Mononuclear cell (primary cell): ENCODE data around the gene ATIC. TPM values are rescaled to one million over a fixed set of nuclear protein-coding genes. Genes with fewer than 3 reads are reported as not detected.

Source experiments
- H3K27me3 ChIP-seq: 2 replicates; pipeline ENCODE4 v1.6.0; 2011; ENCODE audit warnings: low read length, control low read depth; ENCODE audit not compliant: insufficient read depth
- H3K4me1 ChIP-seq: 2 replicates; pipeline ENCODE4 v1.5.1; 2011; ENCODE audit warnings: mild to moderate bottlenecking, low read length, control low read depth; ENCODE audit not compliant: insufficient read depth
- H3K4me3 ChIP-seq: 2 replicates; pipeline ENCODE4 v1.5.1; 2011; ENCODE audit warnings: mild to moderate bottlenecking, low read length, moderate library complexity
- H3K9me3 ChIP-seq: 2 replicates; pipeline ENCODE4 v1.5.1; 2011; ENCODE audit warnings: low read depth, mild to moderate bottlenecking, control low read depth, low read length
- total RNA-seq: library from RNA; depleted of rRNA; stranded (reverse); fragments of >200 nt; gene quantifications from one replicate; pipeline ENCODE4 v1.2.3, GENCODE V29; 2012

Gene ATIC
- total RNA-seq, 1 donor = 12.0 TPM

DNA sequence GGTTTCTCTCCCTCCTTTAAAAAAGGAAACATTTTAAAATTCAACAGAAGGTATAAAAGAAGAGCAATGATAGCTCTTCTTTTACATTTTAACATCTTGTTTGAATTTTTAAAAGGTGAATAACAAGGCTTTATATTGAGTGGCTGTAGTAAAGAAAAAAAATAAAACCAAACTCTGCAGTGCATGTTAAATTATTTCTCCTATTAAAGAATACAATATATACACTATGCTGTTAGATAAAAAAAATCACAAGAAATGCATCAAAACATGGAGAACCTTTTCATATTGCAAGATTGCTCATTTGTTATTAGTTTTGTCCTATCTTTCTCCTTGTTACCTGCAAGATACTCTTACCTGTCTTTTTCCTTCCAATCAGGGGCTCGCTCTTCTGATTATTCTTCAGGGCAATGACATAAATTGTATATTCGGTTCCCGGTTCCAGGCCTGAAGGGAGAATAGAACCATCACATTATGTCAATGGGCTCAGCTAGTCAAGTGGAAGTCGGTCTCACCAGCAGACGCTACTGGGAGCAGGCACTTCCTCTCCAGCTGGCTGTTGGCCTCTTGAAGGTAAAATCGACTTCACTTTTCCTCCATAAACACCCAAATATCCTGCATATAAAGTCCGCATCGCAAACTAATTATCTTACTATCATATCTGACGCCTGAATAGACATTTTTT lies 61.2 kb downstream of the ATIC start:
- Histone ChIP-seq H3K4me1 (no peaks in the 10 kb centered on the region), H3K27me3 (no peaks in the 10 kb centered on the region), H3K4me3 (no peak overlapping the region), H3K9me3 (no peaks in the 10 kb centered on the region)

DNA sequence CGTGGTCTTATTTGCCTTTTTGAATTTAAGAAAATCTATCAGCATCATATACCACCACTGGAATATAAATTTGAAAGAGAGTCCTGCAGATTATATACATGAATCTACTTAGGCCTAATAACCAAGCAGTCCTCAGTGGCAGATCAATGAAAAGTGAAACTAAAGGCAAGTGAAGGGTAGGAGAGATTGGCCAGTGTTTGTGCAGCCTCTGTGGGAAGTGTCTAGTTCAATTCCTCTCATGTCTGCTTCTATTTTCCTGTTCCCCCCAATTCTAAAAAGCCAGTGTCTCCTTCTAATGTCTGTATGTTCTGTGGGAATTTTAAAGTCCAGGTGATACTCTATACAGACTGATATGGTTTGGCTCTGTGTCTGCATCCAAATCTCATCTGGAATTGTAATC lies 62.1 kb downstream of the ATIC start:
- H3K9me3 ChIP-seq = no peaks in the 10 kb centered on the region
- no peak overlapping the region for H3K4me3 ChIP-seq
- H3K4me1 ChIP-seq = no peaks in the 10 kb centered on the region
- no peaks in the 10 kb centered on the region for H3K27me3 ChIP-seq

- H3K27me3 ChIP-seq = no peaks in the 10 kb centered on the region
- H3K9me3 ChIP-seq = no peaks in the 10 kb centered on the region
- no peak overlapping the region for H3K4me3 ChIP-seq
- H3K4me1 ChIP-seq = no peaks in the 10 kb centered on the region
Observed at GRCh38 chr2:215374642-215375466, 63.0 kb downstream of the ATIC start.

GRCh38 chr2:215375467-215375830 lies 63.6 kb downstream of the ATIC start:
- H3K9me3 ChIP-seq = no peaks in the 10 kb centered on the region
- H3K4me3 ChIP-seq = no peak overlapping the region
- no peaks in the 10 kb centered on the region for H3K27me3 ChIP-seq
- H3K4me1 ChIP-seq = no peaks in the 10 kb centered on the region

DNA sequence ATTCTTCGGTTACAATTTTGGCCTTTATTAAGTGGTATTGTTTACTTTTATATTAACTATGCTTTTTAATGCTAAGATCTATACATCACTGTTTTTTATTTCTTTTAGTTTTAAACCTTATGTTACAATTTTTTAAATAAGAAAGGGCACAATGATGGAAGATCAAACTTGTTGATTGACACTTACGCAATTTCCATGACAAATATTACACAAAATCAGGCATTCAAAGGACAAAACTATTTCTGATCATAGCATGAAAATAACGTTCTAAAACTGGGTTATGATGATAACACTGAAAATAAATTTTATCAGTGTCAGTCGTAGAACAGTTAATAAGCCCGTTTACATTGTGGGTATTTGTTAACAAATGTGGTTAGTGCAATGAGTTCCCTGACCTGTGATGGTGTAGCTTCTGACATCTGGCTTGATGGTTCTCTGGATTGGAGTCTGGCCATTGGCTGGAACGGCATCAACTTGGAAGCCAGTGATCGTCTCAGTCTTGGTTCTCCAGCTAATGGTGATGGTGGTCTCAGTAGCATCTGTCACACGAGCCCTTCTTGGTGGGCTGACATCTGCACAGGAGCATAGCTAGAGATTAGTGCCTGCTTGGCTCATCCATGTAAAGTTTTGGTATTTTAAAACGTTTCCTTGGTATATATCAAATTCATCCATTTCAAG lies 64.4 kb downstream of the ATIC start:
- Histone ChIP-seq H3K4me1 (no peaks in the 10 kb centered on the region), H3K4me3 (no peak overlapping the region), H3K27me3 (no peaks in the 10 kb centered on the region), H3K9me3 (no peaks in the 10 kb centered on the region)

GRCh38 chr2:215377283-215377682 lies 65.4 kb downstream of the ATIC start:
- Histone ChIP-seq H3K4me3 (no peak overlapping the region), H3K4me1 (no peaks in the 10 kb centered on the region), H3K9me3 (no peaks in the 10 kb centered on the region), H3K27me3 (no peaks in the 10 kb centered on the region)

DNA sequence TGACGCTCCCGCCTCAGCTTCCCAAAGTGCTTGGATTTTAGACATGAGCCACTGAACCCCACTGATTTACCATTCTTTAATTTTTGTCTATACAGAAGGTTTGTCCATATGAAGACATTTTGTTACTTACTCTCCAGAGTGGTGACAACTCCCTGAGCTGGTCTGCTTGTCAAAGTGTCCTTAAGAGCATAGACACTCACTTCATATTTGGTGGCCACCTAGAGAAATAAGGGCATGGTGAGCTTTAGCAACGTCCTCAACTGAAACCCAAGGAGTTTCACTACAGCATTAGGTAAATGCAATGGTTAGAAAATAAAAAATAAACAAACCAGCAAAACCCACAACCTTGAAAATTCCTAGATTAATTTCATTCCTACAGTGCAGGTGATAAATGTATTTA lies 66.2 kb downstream of the ATIC start:
- no peaks in the 10 kb centered on the region for H3K9me3 ChIP-seq
- H3K4me3 ChIP-seq = no peak overlapping the region
- H3K4me1 ChIP-seq = no peaks in the 10 kb centered on the region
- H3K27me3 ChIP-seq = no peaks in the 10 kb centered on the region

DNA sequence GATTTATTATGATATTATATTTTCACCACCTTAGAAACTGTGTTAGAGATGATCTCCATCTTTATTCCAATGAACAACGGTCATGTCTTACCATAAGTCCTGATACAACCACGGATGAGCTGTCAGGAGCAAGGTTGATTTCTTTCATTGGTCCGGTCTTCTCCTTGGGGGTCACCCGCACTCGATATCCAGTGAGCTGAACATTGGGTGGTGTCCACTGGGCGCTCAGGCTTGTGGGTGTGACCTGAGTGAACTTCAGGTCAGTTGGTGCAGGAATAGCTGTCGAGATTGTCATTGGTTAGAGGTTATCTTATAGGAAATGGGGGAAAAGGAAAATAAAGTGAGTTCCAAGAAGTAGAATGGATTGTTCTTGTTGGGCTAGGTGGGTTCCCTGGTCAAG lies 67.2 kb downstream of the ATIC start:
- no peaks in the 10 kb centered on the region for H3K4me1 ChIP-seq
- no peak overlapping the region for H3K4me3 ChIP-seq
- H3K27me3 ChIP-seq = no peaks in the 10 kb centered on the region
- no peaks in the 10 kb centered on the region for H3K9me3 ChIP-seq

DNA sequence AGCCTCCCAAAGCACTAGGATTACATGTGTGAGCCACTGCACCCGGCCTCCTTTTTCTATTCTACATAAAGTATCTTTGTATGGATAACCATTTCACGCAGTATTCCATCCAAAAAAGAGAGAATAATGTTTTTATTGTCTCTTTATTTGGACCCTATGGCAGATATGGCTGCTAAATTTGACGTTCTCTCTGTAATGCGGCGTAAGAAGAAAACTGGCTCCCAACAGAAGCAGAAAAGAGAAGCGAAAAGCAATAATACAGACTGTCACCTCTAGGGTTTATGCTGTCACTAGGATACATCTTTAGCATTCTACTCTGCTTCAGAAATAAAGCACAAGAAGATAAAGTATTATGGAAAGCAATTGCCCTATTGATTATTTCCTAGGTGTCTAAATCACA lies 68.1 kb downstream of the ATIC start:
- Histone ChIP-seq H3K4me1 (no peaks in the 10 kb centered on the region), H3K27me3 (no peaks in the 10 kb centered on the region), H3K9me3 (no peaks in the 10 kb centered on the region), H3K4me3 (no peak overlapping the region)

DNA sequence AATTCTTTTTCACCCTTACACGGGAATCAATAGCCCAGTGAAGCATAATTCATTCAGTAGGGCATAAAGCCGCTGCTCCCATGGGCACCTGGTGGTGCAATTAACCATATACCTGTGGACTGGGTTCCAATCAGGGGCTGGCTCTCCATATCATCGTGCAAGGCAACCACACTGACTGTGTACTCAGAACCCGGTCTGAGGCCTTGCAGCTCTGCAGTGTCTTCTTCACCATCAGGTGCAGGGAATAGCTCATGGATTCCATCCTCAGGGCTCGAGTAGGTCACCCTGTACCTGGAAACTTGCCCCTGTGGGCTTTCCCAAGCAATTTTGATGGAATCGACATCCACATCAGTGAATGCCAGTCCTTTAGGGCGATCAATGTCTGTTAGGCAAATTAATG lies 68.8 kb downstream of the ATIC start:
- Histone ChIP-seq H3K27me3 (no peaks in the 10 kb centered on the region), H3K9me3 (no peaks in the 10 kb centered on the region), H3K4me3 (no peak overlapping the region), H3K4me1 (no peaks in the 10 kb centered on the region)

- Histone ChIP-seq H3K4me3 (no peak overlapping the region), H3K27me3 (no peaks in the 10 kb centered on the region), H3K9me3 (no peaks in the 10 kb centered on the region), H3K4me1 (no peaks in the 10 kb centered on the region)
Observed at GRCh38 chr2:215382011-215382410, 70.2 kb downstream of the ATIC start.

- H3K9me3 ChIP-seq = no peaks in the 10 kb centered on the region
- no peaks in the 10 kb centered on the region for H3K4me1 ChIP-seq
- H3K27me3 ChIP-seq = no peaks in the 10 kb centered on the region
- no peak overlapping the region for H3K4me3 ChIP-seq
Observed at GRCh38 chr2:215382480-215382879, 70.6 kb downstream of the ATIC start.

DNA sequence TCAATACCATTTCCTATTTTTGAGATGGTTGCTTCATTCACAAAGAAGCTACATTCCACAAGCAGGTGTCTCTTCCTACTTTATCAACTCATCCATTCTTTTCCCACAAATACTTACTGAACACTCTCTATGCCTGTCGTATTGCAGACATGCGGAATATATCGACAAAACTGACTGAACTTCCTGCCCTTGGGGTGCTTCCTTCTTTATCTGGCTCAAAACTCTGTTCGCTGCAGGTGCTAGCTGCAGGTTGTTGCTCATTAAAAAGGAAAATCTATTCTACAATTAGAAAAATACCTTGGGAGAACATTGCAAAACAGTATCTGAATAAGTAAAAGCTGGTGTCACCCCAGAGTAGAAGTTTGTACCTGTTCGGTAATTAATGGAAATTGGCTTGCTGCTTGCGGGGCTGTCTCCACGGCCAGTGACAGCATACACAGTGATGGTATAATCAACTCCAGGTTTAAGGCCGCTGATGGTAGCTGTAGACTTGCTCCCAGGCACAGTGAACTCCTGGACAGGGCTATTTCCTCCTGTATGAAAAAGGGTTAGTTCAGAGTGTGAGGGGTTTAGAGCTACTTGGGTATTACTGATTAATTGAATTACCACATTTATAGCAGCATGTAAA lies 71.9 kb downstream of the ATIC start:
- Histone ChIP-seq H3K4me1 (no peaks in the 10 kb centered on the region), H3K9me3 (no peaks in the 10 kb centered on the region), H3K4me3 (no peak overlapping the region), H3K27me3 (no peaks in the 10 kb centered on the region)

GRCh38 chr2:215384710-215385109 lies 72.9 kb downstream of the ATIC start:
- H3K4me1 ChIP-seq = no peaks in the 10 kb centered on the region
- no peak overlapping the region for H3K4me3 ChIP-seq
- no peaks in the 10 kb centered on the region for H3K9me3 ChIP-seq
- no peaks in the 10 kb centered on the region for H3K27me3 ChIP-seq

DNA sequence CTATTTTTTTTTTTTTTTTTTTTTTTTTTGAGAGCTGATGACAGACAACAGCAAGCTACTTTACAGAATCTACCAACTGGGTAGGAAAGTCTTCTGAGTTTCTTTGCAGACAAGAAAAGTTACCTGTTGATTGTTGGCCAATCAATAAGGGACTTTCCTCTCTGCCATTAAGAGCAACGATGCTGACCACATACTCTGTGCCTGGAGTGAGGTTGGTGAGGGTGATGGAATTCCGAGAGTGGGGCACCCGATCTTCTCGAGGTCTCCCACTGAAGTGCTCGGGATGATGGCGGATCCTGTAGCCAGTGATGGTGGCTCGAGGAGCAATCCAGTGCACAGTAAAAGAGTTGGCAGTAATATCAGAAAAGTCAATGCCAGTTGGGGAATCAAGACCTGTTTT lies 74.7 kb downstream of the ATIC start:
- Histone ChIP-seq H3K4me3 (no peak overlapping the region), H3K4me1 (no peaks in the 10 kb centered on the region), H3K9me3 (no peaks in the 10 kb centered on the region), H3K27me3 (no peaks in the 10 kb centered on the region)
